ENCODE data around the gene CD69. TPM values are rescaled to one million over a fixed set of nuclear protein-coding genes. Genes with fewer than 3 reads are reported as not detected.

CD69 gene
- total RNA-seq, 4 donors from 2014 or later = 0.99 to 6.7 (median 2.7) TPM

DNA sequence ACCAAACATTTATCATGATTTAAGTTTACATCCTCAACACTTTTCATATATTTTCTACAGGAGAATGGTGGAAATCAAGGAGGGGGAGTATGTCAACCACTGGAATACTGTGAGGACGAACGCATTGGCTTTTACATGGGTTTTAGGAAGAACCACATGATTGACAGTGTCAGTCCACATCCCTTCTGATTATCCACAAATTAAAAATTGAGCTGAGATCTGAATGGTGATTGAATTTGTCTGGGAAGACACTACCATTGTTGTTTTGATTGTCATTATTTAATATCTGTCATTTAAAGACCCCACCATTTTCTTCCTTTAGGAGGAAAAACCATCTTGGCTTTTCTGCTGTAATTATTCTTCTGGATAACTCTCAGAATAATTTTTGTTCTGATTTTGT lies 35.2 kb upstream of the CD69 start:
- Histone ChIP-seq H3K4me3 (no peak overlapping the region), H3K9me3 (no peaks in the 10 kb centered on the region), H3K27me3 (no peaks in the 10 kb centered on the region), H3K27ac (no peak overlapping the region), H3K4me1 (peaks cover 0 to 16% (median 0%) of the 10 kb centered on the region in 3 donors), H3K36me3 (no peaks in the 10 kb centered on the region)
- DNase-seq = no peak
- 85 to 90% methylated on average over 2 of the region's 2 CpGs for WGBS, 2 donors
- TF ChIP-seq, protein P1, sequence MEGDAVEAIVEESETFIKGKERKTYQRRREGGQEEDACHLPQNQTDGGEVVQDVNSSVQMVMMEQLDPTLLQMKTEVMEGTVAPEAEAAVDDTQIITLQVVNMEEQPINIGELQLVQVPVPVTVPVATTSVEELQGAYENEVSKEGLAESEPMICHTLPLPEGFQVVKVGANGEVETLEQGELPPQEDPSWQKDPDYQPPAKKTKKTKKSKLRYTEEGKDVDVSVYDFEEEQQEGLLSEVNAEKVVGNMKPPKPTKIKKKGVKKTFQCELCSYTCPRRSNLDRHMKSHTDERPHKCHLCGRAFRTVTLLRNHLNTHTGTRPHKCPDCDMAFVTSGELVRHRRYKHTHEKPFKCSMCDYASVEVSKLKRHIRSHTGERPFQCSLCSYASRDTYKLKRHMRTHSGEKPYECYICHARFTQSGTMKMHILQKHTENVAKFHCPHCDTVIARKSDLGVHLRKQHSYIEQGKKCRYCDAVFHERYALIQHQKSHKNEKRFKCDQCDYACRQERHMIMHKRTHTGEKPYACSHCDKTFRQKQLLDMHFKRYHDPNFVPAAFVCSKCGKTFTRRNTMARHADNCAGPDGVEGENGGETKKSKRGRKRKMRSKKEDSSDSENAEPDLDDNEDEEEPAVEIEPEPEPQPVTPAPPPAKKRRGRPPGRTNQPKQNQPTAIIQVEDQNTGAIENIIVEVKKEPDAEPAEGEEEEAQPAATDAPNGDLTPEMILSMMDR (IDR thresholded peaks at IDR 0.05) = no peak
- no peak for TF ChIP-seq POLR2A (IDR thresholded peaks at IDR 0.05)
- intact Hi-C loops (cut with DNase I) = loop anchor here (5.0 kb wide), 1 partner anchor 44 kb away; no protein-coding TSS in a partner anchor

- 58 to 62% methylated on average over 2 of the region's 2 CpGs for WGBS, 2 donors
Observed at GRCh38 chr12:9794484-9795093, 33.9 kb upstream of the CD69 start.

GRCh38 chr12:9793779-9794395 lies 33.2 kb upstream of the CD69 start:
- intact Hi-C loops (cut with DNase I) = no loop called here
- Histone ChIP-seq H3K4me3 (no peak overlapping the region), H3K4me1 (peaks cover 0 to 16% (median 0%) of the 10 kb centered on the region in 3 donors), H3K27me3 (no peaks in the 10 kb centered on the region), H3K27ac (no peak overlapping the region), H3K9me3 (no peaks in the 10 kb centered on the region), H3K36me3 (no peaks in the 10 kb centered on the region)
- TF ChIP-seq POLR2A (IDR thresholded peaks at IDR 0.05) = no peak
- TF ChIP-seq, protein P1 (IDR thresholded peaks at IDR 0.05) = no peak
- 61 to 68% methylated on average over 8 of the region's 8 CpGs for WGBS, 2 donors
- no peak for DNase-seq

More at GRCh38 chr12:9794484-9795093, 33.9 kb upstream of the CD69 start:
- H3K36me3 ChIP-seq = no peaks in the 10 kb centered on the region
- TF ChIP-seq, protein P1 (IDR thresholded peaks at IDR 0.05) = no peak
- TF ChIP-seq POLR2A (IDR thresholded peaks at IDR 0.05) = no peak
- no peaks in the 10 kb centered on the region for H3K27me3 ChIP-seq
- H3K4me1 ChIP-seq = peaks cover 0 to 16% (median 0%) of the 10 kb centered on the region in 3 donors
- H3K27ac ChIP-seq = no peak overlapping the region
- H3K9me3 ChIP-seq = no peaks in the 10 kb centered on the region
- no peak overlapping the region for H3K4me3 ChIP-seq
- no peak for DNase-seq
- intact Hi-C loops (cut with DNase I) = loop anchor here (5.0 kb wide), 1 partner anchor 42 kb away; no protein-coding TSS in a partner anchor

- intact Hi-C loops (cut with DNase I) = no loop called here
- DNase-seq = no peak
- H3K36me3 ChIP-seq = no peaks in the 10 kb centered on the region
- no peak overlapping the region for H3K27ac ChIP-seq
- no peaks in the 10 kb centered on the region for H3K27me3 ChIP-seq
- H3K9me3 ChIP-seq = no peaks in the 10 kb centered on the region
- H3K4me1 ChIP-seq = peaks cover 0 to 16% (median 0%) of the 10 kb centered on the region in 3 donors
- no peak for TF ChIP-seq POLR2A (IDR thresholded peaks at IDR 0.05)
- TF ChIP-seq, protein P1 (IDR thresholded peaks at IDR 0.05) = no peak
- 78 to 92% methylated on average over 2 of the region's 2 CpGs for WGBS, 2 donors
- H3K4me3 ChIP-seq = no peak overlapping the region
Observed at GRCh38 chr12:9792961-9793617, 32.4 kb upstream of the CD69 start.
